Measurements from ENCODE around the gene CSRP1.
"Not testable (repeated sequence)": the region's sequence is repeated elsewhere in the genome, so short reads cannot be mapped to it uniquely, and the experiment has no call there.

Gene CSRP1

DNA sequence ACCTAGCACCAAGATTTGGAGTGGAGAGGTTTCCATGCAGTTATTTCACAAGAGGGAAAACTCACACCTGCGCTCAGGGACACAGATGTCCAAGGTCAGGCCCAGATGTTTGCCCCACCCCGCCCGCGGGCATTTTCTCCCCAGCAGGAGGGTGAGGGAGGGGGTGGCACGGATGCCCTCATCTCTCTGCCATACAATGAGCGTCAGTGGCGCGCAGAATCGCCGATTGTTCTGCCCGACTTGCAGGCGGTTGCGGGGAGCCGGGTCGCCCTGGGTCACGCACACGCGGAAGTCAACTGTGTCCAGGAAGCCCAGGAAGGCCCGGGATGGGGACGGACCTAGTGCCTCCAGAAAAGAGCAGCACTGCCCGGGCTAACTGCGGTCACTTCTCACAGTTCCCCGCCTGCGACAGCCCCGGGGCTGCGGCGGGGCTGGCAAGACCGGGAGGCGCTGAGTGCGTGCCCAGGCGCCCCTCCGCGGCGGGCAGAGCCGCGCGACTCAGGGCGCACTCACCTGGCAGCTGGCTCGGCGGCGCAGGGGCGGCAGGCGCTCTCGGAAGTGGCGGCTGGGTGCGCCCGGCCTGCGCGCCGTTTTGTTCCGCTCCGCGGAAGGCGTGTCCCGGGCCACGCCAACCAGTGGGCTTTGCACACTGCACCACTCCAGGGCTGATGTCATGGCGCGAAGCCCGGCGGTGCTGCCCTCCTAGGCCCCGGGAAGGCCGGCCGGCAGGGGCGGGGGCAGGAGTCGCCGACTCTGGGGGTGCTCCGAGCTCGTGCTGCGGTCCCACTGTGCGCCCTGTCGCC lies at the start of gene CSRP1:
CSRP1 (minus strand) TSS at position 567 of the 803 bp plus-strand sequence. CDS start 10,820 bp downstream, outside the sequence.
- no peak for FAIRE-seq

DNA sequence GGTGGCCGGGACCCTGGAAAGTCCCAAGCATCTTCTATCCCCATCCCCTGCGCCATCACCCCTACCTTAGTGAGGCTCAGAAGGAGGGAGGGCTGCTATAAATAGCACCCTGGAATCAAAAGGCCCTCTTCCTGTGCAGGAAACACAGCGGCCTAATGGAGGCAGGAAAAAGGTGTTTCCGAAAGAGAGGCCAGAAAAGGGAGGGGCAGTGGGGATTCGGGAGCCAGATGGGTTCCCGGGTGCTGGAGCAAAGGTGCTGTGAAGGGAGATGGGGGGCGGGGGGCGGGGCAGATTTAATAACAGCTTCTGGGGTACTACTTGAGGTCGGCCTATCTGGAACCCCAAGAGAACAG lies 48.6 kb upstream of the CSRP1 start:
- FAIRE-seq: no peak

DNA sequence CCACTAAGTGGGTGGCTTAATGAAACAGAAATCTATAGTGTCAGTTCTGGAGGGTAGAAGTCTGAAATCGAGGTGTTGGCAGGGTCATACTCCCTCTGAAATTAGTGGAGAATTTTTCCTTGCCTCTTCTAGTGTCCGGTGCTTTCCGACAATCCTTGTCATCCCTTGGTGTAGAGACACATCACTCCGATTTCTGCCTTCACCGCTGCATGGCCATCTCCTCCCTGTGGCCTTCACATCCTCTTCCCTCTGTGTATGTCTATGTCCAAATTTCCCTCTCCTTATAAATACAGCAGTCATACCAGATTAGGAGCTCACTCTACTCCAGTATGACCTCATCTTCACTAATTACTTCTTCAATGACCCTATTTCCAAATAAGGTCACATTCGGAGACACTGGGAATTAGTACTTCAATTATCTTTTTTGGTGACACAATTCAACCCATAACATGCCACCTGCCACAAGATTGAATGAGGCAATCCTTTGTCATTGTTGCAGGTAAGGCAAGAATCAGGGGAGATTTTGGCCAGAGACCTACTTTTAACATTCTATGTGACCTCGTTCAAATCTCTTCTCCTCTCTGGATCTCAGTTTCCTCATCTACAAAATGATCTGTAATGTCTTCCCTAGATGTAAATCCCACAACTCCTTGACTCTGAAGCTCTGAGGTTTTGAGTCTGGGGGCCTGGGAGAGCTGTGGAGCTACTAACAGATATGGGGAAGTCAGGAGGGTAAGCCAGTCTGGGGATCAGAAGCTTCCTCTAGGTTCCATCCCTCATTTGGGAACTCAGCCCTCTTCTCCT lies 48.1 kb upstream of the CSRP1 start:
- no peak for FAIRE-seq

DNA sequence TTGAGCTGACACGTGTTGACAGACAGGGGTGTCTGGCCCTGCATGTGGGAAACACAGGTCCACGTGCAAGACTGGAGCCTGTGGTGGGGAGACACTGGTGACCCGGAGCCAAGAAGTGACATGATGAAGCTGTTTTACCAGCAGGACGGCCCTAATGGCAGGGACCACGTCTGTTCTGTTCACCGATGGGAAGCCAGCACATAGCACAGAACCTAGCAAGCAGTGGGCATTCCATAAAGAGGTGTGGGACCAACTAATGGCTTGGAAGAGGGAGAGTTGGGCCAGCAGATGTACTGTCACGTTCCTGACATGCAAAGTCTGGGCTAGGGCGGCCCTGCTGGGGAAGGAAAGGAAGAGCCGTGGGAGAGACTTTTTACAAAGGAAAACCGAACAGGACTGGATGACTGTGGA lies 47.3 kb upstream of the CSRP1 start:
- FAIRE-seq: no peak

DNA sequence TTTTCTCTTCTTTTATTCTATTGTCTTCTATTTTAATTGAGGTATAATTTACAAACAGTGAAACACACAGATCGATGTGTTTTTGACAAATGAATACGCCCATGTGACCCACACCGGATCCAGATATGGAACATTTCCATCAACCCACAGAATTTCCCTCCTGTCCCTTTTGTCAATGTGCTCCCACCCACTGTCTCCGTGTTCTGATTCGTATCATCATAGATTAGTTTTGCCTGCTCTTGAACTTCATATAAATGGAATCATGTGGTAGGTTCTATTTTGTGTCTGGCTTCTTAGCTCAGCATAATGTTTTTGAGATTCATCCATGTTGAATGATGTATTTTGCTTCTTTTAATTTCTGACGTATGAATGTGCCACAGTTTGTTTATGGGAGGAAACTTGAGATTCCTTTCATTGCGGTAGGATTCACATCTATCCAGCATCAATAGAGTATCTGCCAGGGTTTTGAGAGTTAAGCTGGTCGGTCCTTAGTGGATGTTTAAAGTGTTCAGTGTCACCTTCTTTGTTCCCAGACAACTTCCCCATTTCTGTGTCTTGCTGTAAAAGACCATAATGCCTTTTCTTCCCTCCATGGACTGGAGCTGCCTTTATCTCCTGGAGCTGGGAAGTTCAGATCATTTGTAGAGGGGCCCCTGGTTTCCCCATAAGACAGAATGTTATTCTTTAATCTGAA lies 46.7 kb upstream of the CSRP1 start:
- no peak for FAIRE-seq

DNA sequence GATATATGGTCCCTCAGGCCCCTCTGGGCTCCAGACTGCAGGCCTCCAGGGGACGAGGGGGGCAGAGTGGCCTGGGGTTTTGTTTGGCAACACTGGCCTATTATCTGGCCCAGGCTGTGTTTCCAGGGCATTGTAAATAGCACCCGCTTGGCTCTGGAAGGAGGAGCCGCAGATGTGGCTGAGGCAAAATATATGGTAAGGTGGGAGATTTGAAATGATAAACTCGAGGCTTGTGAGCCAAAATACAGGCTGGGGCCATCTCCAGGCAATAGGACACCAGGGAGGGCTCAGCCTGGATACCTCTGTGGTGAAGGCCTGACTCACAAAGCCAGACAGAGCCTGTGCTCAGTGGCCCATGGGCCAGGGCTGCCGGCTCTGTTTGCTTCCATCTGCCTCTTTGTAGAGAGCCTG lies 46.0 kb upstream of the CSRP1 start:
- FAIRE-seq: no peak

DNA sequence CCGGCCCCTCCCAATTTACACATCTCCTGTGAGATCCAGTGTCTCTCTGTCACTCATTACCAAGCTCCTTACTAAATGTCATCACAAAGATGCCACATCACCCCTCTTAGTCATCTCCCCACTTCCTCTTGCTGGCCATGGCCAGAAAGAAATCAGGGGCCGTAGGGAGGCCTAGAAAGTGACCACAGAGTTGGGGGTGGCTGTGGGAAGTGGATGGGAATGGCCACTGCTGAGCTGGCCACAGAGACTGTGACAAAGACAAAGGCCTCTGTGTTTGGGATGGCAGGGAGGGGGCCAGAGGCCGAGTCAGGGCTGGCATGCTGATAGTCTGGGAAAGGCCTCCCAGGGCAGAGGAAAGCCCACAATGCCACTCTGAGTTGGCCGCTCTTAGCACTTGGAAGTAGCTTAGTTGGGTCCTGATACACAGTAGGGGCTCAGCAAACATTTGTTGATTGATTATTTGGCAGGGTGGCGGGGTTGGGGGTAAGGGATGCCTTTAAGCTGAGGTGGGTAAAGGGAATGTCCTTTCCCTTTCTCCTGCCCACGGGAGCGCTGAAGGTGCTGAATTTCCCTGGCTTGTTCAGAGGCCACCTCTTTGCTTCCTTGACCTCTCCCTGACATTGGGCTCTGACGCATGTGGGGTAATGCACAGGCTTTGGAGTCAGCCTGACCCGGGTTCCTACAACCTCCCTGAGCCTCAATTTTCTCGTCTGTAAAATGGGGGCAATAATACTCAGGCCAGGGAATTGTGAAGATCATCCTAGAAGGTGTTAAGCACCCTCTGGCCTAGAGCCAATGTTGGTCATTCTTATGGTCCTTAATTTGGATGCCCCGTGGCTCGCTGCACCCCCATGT lies 45.2 kb upstream of the CSRP1 start:
- FAIRE-seq: no peak

DNA sequence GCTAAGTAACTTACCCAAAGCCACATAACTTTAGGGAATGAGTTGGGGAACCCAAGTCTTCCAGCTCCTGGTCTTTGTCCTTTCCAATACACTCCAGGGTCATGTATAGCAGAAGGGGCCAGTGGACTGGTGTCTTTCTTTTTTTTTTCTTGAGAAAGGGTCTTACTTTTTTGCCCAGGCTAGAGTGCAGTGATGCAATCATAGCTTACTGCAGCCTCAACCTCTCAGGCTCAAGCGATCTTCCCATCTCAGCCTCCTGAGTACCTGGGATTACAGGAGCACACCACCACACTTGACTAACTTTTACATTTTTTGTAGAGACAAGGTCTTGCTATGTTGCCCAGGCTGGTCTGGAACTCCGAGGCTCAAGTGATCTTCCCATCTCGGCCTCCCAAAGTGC lies 44.2 kb upstream of the CSRP1 start:
- FAIRE-seq: no peak

DNA sequence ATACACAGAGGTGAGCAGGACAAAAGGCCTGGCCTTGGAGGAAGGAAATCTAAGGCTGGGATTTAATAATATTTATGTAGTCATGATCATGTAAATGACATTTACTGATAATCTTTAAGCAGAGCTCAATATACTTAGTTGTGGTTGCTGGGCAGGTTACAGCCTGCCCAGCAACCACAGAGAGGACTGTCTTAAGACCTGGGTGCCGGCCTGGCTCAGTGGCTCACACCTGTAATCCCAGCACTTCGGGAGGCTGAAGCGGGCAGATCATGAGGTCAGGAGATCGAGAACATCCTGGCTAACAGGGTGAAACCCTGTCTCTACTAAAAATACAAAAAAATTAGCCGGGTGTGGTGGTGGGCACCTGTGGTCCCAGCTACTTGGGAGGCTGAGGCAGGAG lies 42.6 kb upstream of the CSRP1 start:
- not testable (repeated sequence) for FAIRE-seq

DNA sequence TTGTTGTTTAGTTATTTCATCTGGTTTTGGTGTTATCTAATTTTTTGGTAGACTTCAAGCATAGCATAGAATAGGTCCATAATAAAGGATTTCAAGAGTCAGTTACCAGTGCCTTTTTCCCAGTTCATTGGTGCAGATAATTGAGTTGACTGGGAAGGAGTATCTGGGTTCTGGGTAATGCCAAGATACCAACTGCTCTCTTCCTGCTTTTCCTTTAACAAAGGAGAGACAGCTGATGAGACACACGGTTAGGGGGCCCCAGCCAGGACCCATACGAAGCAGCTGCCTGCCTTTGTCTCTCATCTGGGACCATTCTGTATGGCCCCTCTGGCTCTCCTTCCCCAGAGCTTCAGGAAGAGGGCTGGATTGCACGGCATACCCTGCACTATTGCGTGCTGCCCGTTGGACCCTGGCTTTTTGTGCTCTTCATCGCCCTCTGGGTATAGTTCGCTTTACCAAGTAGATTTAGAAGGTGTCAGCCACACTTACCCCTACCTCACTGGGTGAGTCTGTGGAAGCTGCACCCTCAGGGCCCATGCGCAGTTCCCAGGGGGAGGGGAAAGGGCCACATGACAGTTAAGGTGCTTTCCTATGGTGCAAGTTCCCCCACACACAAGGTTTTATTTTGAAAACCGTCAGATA lies 39.0 kb upstream of the CSRP1 start:
- FAIRE-seq: no peak

DNA sequence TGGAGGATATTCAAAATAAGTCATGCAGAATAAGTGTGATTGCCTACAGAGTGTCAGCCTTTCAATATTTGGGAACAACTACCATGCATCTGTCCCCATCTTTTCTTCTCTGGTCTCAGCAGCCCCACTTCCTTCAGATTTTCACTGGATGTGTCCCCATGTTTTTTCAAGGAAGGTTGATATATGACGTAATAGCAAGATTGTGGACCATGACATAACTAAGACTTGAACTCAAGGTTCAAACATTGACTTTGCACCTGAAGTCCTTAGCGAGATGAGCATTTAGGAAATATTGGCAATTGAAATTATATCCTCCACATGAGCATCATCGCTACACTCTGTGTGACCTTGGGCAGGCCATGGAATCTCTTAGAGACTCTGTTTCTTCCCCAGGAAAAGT lies 37.8 kb upstream of the CSRP1 start:
- FAIRE-seq: no peak

DNA sequence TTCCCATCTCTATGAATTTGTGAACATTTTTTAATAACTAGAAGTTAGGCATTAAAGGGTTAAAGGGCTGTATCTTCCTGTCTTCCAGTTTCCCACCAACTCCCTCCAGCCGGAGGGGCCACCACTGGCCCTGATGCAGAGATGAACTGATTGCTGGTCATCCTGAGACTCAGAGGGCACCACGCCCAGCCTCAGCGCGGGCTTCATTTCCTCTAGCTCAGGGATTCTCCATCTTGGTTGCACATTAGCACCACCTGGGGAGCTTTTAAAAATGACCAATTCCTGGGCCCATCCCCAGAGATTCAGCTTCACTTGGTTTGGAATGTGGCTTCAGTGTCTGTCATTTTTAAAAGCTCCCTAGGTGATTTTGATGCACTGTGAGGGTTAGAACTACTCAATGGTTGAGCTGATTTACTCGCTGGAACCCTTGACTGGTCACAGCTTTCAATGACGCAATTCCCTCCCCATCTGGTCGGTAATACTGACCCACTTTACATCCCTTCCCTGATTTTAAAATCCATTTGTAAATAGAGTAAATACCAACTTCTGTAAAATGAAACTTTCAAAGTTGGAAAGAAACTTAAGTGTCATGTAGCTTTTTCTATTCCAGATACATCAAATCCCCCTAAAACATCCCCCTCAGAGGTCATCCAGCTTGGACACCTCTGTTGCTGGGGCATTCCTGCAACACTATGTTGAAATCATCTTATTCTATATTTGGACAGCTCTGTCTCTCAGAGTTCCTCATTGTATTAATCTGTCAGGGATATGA lies 37.1 kb upstream of the CSRP1 start:
- FAIRE-seq: no peak

DNA sequence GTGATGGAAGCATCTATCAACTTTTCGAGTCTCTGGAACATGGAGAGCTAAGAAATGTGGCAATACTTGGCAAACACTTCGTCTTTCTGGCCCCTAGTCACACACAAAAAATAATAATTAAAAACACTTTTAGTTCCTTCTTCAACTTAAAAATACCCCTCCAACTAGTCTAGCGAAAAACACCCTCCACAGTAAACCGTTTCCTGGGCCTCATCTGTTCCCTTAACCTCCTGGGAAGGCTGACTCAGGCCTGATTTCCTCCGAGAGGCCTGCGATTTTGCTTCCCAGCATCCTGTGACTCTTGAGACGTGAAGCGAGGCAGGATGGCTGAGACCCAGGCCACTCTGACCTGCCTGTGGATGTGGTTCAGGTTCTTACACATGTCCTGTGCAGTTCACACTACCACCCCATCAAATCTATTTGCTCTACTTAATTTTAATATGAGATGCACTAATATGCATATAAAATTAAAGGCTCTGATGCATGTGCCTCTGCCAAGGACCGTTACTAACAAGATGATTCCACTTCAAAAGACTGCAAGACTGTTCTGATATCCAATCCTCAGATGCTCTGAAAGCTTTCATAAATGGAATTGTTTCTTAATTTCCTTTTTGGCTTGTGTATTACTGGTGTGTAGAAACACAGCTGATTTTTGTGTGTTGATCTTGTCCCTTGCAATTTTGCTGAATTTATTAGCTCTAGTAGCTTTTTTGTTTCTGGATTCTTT lies 35.5 kb upstream of the CSRP1 start:
- no peak for FAIRE-seq

DNA sequence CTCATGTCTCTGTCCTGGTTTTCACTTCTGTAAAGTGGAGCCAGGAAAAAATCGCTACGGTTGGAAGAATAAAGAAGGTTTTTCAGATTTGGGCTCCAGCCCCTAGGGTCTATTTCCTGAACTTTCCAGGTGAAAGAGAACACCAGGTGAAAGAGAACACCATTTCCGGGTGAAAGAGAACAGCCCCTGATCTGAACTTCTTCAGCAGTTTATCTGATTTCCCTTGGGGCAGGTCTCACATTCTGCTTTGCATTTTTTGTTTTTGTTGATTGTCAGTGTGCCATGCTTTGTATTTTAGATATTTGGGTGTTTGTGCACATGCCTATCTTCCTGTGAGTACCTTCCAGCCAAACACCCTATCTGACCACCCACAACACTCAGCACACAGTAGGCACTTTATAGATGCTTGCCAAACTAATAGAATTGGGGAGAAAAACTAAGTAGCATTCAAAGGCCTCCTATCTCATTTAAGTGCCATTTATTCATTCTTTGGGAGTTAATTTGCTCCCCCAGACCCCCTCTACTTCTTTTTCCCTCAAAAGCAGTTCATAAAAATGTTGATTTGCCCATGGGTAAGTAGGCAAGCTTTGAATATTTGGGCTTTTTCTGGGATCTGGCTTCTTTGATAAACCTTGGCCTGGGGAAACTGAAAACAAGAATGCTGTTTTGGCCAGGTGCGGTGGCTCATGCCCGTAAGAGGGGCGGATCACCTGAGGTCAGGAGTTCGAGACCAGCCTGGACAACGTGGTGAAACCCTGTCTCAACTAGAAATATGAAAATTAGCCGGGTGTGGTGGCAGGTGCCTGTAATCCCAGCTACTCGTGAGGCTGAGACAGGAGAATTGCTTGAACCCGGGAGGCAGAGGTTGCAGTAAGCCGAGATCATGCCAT lies 34.2 kb upstream of the CSRP1 start:
- no peak for FAIRE-seq

DNA sequence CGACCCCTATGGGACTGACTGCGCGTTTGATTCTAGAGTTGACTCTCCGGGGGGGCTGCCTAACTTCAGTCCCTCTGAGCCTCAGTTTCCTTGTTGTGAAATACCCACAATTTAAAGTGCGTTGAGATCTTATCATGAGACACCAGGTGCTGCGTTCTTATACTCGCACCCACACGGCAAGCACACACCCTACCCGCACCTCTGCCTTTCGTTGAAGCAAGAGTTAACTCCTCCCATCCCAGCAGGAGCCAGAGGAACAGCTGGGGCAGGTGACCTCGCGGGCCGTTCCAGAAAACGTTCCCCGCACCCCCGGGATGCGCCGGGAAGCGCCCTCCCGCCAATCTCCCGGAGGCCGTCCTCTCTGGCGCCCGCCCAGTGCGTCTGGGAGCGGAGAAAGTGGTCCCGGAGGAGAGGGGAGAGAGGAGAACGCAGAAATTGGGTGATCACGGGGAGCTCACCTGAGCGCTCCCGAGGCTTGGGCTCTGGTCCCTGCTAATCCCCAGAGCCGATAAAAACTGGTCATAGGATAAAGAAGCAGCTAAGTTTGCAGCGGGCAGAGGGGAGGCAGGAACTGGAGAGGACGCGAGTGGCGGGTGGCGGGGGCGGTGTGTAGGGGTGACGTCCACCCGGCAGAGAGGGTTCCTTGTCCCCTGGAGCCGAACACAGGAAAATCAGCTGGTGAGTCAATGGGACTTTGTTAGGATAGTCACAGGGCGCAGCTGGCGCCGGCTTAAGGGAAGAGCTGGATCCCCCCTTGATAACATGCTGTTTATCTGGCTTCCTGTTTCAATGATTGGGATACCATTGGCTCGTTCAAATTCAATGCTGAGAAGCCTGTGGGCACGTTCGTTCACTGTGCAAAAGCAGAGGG lies 32.9 kb upstream of the CSRP1 start:
- FAIRE-seq: no peak

DNA sequence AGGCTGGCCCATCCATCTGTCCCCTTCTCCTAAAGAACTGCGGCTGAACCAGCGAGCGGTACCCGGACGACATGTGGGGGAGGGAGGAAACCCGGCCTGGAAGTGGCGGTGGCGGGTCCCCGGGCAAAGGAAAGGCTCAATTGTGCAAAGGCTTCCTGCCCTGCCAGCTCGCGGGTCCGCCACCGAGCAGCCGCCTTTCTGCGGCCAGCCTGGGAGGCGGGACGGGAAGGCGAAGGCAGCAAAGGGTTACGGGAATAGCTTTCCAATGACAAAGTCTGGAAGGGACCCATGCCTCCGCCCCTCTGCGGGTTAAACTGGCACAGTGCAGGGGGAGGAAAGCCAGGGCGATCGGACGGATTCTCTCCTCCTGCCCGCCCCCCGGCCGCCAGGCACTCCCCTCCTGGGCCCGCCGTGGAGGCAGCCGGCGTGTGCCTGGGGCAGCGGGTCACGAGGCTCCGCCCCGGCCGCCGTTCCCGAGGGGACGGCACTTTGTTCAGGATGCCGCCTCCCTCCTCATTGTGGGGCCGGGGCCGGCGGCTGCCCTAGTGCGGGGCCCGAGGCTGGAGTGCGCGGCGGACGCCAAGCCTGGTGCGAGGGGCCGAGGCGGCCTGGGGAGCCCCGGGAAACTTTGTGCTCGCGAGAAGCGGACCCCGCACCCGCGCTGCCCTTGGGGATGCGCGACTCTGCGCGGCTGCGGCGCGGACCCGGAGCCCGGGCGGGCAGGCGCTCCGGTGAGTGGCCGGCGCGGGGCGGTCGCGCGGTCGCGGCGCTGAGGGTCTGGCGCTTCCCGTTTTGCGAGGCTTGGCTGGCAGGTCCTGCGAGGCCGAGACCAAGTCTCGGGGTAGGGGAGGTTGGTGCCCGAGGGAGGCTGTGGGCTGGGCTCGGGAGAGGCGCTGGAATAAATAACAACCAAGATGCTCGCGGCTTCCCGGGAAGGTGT lies 32.0 kb upstream of the CSRP1 start, which contains the start of gene NAV1:
NAV1 (plus strand) TSS at position 516 of the 940 bp plus-strand sequence. CDS start 83,758 bp downstream, outside the sequence.
- no peak for FAIRE-seq
